Erythroblast (primary cell): Measurements from ENCODE around the gene CYP24A1.

Experiments used
- GATA1 ChIP-seq: IDR thresholded peaks from 2 replicates; pipeline ENCODE4 v1.6.1; 2011; ENCODE audit warnings: low read depth, mild to moderate bottlenecking, control low read depth, low read length, moderate library complexity
- POLR2A ChIP-seq: IDR thresholded peaks from 2 replicates; pipeline ENCODE4 v1.6.1; 2011; ENCODE audit warnings: mild to moderate bottlenecking, low read length

DNA sequence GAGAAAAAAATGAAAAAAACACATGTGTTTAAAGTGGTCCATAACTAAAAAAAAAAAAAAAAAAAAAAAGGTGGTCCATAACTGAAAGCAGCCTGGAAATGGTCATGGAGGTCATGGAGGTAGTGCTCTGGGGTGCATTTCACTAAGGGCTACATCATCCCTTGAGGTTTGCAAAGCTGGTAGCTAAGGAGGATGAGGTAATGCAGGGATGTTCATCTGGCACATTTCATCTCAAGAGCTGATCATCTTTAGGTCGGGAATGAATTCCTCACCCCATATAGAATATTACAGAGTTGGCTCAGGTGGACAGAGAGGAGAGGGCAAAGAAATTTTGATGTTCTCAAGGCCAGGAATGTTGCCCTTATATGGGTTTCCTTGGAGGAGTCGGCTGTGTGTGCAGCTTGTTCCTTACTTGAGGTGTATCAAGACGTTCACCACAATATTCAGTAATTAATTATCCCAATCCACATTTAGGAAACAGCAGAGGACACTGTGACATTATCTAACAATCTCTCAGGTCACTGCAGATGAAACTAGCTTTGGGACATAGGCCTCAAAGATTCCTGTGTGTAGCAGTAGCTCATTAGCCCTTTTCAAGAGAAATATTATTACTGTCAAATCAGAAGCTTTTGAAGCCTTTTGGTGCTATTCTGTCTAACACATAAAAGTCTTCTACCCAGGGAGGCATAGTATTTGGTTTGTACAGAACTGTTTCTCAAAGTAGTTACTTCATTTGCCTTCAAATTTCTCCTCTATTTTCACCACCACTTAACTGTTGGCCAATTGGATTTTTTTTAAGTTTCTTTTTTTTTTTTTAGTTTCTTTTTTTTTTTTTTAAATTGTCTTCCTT is 46.8 kb downstream of the CYP24A1 start:
- TF ChIP-seq POLR2A (no peak), GATA1 (no peak)
